ENCODE results near the gene SIGLEC5.

SIGLEC5 gene

DNA sequence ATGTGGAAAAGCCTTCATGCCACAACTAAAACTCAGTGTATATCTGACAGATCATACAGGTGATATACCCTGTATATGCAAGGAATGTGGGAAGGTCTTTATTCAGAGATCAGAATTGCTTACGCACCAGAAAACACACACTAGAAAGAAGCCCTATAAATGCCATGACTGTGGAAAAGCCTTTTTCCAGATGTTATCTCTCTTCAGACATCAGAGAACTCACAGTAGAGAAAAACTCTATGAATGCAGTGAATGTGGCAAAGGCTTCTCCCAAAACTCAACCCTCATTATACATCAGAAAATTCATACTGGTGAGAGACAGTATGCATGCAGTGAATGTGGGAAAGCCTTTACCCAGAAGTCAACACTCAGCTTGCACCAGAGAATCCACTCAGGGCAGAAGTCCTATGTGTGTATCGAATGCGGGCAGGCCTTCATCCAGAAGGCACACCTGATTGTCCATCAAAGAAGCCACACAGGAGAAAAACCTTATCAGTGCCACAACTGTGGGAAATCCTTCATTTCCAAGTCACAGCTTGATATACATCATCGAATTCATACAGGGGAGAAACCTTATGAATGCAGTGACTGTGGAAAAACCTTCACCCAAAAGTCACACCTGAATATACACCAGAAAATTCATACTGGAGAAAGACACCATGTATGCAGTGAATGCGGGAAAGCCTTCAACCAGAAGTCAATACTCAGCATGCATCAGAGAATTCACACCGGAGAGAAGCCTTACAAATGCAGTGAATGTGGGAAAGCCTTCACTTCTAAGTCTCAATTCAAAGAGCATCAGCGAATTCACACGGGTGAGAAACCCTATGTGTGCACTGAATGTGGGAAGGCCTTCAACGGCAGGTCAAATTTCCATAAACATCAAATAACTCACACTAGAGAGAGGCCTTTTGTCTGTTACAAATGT is 42.7 kb downstream of the SIGLEC5 start:
- DNase-seq, result no peak

DNA sequence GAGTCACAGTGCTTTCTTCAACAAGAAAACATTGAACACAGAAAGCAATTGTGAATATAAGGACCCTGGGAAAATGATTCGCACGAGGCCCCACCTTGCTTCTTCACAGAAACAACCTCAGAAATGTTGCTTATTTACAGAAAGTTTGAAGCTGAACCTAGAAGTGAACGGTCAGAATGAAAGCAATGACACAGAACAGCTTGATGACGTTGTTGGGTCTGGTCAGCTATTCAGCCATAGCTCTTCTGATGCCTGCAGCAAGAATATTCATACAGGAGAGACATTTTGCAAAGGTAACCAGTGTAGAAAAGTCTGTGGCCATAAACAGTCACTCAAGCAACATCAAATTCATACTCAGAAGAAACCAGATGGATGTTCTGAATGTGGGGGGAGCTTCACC is 43.4 kb downstream of the SIGLEC5 start:
- no peak for DNase-seq

DNA sequence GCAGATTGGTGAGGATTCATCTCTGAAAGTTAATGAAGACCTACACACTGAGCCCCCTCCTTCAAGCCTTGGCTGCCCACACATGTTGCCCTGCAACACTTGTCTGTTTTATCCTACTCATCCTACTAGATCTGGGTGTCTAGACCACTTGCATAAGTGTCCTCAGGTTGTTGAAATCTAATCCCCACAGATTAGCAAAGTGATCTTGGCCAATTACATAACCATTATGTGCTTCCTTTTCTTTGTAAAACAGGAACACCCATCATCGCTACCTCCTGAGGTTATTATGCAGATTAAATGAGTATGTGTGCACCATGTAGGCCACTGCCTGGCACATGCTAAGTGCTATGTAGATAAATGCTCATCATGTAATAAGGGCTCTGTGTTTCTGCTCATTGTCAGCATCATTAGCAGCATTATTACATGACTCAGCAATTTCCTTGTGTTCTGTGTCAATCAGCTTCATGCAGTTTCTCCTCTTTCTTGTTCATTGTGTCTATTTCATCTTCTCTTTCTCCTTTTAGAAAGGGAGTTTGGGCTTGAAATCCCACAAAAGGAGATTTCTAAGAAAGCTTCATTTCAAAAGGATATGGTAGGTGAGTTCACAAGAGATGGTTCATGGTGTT is 44.0 kb downstream of the SIGLEC5 start:
- DNase-seq, result no peak

DNA sequence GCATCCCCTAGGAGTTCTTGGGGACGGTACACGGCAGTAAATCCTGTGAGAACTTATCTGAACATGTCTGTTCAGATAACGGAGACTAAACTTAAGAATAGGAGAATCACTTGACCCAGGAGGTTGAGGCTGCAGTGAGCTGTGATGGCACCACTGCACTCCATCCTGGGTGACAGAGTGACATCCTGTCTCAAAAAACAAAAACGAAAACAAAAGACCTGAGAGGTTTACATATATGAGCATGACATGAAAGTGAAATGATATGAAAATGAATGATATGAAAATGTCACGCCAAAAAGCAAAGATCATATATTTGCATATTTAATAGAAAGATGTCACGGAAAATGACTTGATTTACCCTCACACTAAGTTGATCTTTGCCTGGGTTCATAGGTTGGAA is 53.4 kb downstream of the SIGLEC5 start:
- DNase-seq, result no peak

DNA sequence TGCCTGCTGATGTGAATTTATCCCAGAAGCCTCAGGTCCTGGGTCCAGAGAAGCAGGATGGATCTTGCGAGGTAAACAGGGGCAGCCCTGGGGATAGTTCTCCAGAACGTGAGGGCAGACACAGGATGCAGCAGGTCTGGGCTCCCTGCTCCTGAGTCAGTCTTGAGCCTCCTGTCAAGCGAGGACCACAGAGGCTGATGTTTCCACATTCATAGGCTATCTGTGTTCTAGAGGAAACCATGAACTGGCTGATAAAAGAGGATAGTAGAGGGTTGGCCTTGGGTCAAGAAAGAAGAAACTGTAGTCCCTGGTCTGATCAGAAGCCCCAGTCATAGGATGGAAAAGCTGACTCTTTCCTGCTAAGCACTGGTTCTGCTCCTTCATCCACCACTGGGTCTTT is 56.9 kb downstream of the SIGLEC5 start:
- no peak for DNase-seq

DNA sequence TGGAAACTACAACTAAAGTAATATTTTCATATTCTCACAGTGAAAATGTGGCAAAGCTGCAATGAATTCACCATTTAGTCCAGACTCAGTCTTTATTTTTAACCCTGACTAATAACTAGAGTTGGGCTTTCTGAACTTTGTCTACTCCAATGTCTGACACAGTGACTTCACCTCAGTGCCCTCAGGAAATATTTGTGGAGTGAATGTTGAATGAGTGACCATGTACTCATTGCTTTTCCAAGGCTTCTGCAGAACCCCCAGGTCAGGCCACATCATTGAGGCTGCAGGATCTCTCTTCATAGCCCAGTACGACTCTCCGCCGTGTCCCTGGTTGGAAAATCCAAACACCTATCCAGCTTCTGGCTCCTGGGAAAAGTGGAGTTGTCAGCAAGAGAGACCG is 57.3 kb downstream of the SIGLEC5 start:
- DNase-seq, result no peak

DNA sequence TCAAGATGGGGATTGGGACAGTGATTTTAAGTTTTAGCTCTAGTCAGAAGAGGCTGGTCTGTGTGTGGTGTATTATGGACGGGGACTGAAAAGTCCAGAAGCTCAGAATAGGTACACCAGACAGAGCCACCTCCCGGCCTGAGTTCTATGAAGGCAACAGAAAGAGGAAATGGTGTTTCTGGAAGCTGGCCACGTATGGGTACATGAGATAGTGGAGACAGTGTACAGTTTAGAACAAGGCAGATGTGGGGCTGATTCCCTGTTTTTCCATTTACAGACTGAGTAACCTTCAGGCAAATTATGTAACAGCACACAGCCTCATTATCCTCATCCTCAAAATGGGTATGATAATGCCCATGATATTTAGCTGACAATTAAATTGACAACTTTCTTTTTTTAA is 57.8 kb downstream of the SIGLEC5 start:
- DNase-seq, result no peak

DNA sequence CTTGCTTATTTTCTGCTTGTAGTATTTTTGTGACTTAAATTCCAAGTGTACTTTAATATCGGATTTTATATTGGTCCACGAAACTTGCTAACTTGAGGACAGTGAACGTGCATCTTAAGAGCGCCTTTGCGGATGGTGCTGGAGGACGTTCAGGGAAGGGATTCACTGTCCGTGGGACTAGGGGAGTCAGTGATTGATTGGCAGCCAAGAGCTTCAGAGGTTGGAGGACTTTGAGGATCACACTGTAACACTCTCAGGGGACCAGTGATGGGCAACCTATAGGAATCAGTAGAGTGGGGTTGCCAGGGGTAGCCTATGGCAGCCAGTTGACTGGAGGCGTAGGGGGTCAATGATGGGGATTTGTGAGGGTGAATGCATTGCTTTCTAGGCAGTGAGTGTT is 58.6 kb downstream of the SIGLEC5 start:
- DNase-seq, result no peak

DNA sequence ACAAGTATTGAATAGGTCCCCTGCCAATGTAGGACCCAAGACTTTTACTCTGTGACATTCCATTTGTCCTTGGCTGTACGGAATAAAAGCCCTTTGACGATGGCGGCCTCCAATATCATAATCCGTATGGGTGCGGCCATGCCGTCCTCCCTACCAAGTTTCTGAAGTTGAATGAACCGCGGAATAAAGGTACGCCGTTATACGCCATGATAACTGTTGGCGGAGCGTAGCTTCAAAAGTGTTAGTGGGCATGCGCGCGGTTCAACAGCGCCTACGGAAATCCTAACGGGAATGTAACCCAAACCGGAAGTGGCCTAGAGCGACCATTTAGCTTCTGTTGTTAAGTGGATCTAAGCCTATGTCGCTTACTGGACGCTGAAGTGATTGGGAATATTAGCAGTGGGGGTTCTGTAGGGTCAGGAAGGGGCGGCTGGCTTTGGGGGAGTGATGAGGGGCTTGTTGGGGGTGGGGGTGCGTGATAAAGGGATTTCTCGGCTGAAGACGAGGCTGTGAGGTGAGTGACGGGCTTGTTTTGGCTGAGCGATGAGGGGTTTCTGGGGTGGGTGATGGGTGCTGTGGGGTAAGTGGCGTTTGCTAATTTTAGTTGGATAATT is 59.1 kb downstream of the SIGLEC5 start, which contains the start of gene ZNF175:
Gene ZNF175 (plus strand): TSS at position 322 of the 614 bp plus-strand sequence. CDS start 2,047 bp downstream, outside the sequence.
- DNase-seq, result peak; percentile 90 to 95

DNA sequence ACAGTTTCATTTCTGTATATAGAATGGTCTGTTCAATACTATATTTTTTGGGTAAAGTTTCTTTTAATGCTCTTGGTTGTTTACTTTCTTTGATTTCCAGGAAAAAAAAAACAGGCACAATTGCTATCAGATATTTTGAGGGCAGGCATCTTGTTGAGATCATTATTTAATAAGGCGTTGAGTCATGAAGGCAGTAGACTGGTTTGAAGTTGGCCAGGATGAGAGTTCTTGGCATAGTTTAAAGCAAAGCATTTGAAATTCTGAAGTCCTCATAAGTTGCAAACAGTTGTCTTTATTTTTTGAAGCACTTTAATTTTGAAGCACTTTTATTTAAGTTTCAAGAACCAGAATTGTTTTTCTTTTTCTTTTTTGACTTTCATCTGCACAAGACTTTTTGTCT is 61.7 kb downstream of the SIGLEC5 start:
- DNase-seq, result no peak

DNA sequence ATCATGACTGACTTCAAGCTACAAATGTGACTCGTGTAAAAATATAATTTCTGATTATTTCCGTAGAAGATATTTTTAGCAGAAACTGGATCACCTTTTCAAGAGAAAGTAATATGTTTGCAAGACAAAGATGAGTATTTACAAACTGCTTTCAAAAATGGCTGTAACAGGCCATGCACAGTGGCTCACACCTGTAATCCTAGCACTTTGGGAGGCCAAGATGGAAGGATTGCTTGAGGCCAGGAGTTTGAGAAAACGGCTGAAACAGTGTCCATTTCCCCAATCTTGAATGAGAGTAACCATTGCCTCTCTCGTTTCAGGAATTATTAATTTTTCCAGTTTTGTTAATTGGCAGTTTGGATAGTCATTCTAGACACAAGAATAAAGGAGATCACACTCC is 62.6 kb downstream of the SIGLEC5 start:
- no peak for DNase-seq

DNA sequence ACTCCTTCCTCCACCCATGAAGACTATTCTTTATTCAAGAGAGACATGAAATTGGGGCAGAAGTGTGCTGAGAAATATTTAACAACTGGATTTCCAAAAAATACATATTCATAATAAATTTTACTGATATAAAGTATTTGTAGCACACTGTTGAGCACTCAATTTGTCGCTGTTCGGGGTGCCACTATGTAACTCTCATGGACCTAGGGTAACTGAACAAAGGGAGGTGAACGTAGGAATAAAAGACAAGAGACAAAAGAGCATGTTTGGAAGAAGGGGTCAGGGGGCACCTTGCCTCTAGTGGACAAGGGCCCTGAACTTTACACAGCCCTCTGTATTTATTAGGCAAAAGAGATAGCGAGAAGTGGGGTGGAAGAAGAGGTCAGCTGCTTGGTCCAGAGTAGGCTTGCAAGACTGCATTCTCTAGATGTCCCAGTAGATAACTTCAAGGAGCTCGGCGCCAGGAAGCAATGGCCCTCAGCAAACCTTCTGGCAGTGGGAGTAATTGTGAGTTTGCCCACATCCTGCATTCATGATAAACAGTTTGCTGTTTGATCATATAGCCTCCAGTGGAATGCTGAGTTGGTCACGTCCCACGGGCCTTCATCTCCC is 63.6 kb downstream of the SIGLEC5 start:
- no peak for DNase-seq

DNA sequence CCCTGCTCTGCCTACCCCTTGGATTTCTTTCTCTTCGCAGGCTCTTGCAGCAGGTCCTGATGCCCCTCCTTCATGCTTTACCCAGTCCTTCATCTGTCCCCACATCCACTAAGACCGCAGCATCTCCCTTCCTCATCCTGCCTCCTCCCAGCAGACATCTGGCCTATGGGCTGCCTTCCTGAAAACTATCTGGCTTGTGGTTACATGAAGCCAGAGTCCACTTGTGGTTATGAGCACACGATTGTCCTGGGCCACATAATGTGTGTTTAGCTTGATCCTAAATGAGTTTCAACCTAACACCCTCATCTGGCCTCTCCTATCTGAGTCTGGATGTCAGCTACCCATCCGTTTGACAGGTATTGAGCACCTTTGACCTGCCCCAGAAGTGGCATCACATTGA is 64.6 kb downstream of the SIGLEC5 start:
- DNase-seq, result no peak

DNA sequence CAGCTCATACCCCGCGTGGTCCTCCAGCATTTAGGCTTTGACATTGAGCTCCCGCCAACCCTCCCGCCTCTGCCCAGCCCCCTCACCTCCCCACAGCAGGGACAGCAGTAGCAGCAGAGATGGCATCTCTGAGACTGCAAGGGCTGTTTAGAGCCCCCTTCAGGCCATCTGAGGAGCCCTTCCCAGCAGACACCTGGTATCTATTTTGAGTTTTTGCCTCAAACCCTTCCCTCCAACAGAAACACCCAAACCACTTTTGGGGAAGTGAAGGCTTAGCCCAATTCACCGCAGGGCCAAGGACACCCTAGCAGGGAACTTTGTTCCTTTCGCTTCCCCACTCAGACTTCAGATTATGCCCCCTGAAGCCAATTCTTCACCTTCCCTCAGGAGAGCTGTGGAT is 65.4 kb downstream of the SIGLEC5 start:
- no peak for DNase-seq

Data from hippocampal formation (tissue), 2 donors.